DND-41 (cell line): ENCODE measurements around the gene PLEKHG5.

Experiments
- ATAC-seq: fragments of 200-7000 bp; cut with Tn5 transposase; 3 replicates; pipeline ENCODE4 v1.9.1; 2021; ENCODE audit warnings: low read depth; ENCODE audit not compliant: insufficient read depth
- DNase-seq: peaks from one replicate; pipeline ENCODE4 v3.0.0-alpha.2; 2020
- H2AFZ ChIP-seq: 2 replicates; pipeline ENCODE4 v1.6.0; 2012; ENCODE audit warnings: low read depth, low read length
- H3K27ac ChIP-seq: 2 replicates; pipeline ENCODE4 v1.5.1; 2012; ENCODE audit warnings: low read length, inconsistent platforms
- H3K27me3 ChIP-seq: fragments of 200-600 bp; sonication (generic); 2 replicates; pipeline ENCODE4 v1.6.0; 2012; ENCODE audit warnings: low read length, mild to moderate bottlenecking, inconsistent platforms; ENCODE audit not compliant: insufficient read depth, poor library complexity
- H3K36me3 ChIP-seq: 2 replicates; pipeline ENCODE4 v1.5.1; 2012; ENCODE audit warnings: low read length, inconsistent platforms; ENCODE audit not compliant: insufficient read depth
- H3K4me1 ChIP-seq: 2 replicates; pipeline ENCODE4 v1.5.1; 2012; ENCODE audit warnings: mild to moderate bottlenecking, low read length; ENCODE audit not compliant: insufficient read depth
- H3K4me2 ChIP-seq: 2 replicates; pipeline ENCODE4 v1.6.0; 2012; ENCODE audit warnings: mild to moderate bottlenecking, moderate library complexity, low read length, inconsistent platforms; ENCODE audit not compliant: insufficient read depth
- H3K4me3 ChIP-seq, 2 experiments: fragments of 200-600 bp in 1 of 2; shearing (Covaris generic) in 1 of 2; 2 replicates each; pipeline ENCODE4 v1.5.1; 2012 to 2016; ENCODE audit warnings: inconsistent platforms in 2 of 2, low read length in 2 of 2, mild to moderate bottlenecking in 2 of 2, low read depth in 1 of 2, moderate library complexity in 1 of 2
- H3K79me2 ChIP-seq: 2 replicates; pipeline ENCODE4 v1.6.0; 2012; ENCODE audit warnings: low read length, inconsistent platforms; ENCODE audit not compliant: insufficient read depth
- H3K9ac ChIP-seq: 2 replicates; pipeline ENCODE4 v1.6.0; 2012; ENCODE audit warnings: low read depth, mild to moderate bottlenecking, inconsistent platforms, low read length, moderate library complexity
- H3K9me3 ChIP-seq: 2 replicates; pipeline ENCODE4 v1.5.1; 2012; ENCODE audit warnings: low read length, moderate library complexity, mild to moderate bottlenecking, inconsistent platforms; ENCODE audit not compliant: insufficient read depth, severe bottlenecking
- H4K20me1 ChIP-seq: 2 replicates; pipeline ENCODE4 v1.6.0; 2012; ENCODE audit warnings: low read length; ENCODE audit not compliant: insufficient read depth
- EZH2 ChIP-seq: IDR thresholded peaks from 3 replicates; pipeline ENCODE4 v1.6.1; 2012; ENCODE audit warnings: borderline replicate concordance, low read depth, mild to moderate bottlenecking, moderate library complexity, low read length, inconsistent platforms; ENCODE audit not compliant: severe bottlenecking
- TF ChIP-seq, protein P1 (sequence below): IDR thresholded peaks from 2 replicates; pipeline ENCODE4 v1.5.1; 2012; ENCODE audit warnings: borderline replicate concordance, low read length, moderate library complexity, mild to moderate bottlenecking; ENCODE audit not compliant: poor library complexity, severe bottlenecking; ENCODE audit errors: extremely low read depth

The PLEKHG5 gene

DNA sequence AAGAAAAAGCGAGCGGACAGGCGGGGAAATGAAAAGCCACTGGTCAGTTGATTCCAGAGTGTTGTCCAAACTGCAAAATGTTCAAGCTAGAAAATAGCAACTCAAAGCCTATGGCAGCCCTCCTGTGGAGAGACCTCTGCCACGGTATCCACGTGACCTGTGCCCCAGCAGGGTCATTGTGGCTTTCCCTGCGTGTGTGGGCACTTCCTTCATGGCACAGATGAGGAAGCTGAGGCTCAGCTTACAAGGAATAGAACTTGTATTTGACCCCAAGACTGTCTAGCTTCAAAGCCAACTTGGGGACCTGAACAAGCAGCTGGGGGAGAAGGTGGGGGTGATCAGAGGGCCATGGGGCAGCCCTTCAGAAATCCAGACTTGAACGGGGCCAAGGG lies 15.6 kb upstream of the PLEKHG5 start:
- Histone ChIP-seq H4K20me1 (peaks cover 12% of the 10 kb centered on the region; the same call in 1 of the 2 replicates), H3K4me3 (no peak overlapping the region), H3K79me2 (no peaks in the 10 kb centered on the region), H2AFZ (no peak overlapping the region), H3K27ac (no peak overlapping the region), H3K27me3 (no peaks in the 10 kb centered on the region), H3K9ac (no peak overlapping the region), H3K4me2 (no peak overlapping the region), H3K4me1 (no peaks in the 10 kb centered on the region), H3K9me3 (no peaks in the 10 kb centered on the region), H3K36me3 (no peaks in the 10 kb centered on the region)
- TF ChIP-seq EZH2: no peak
- TF ChIP-seq, protein P1, sequence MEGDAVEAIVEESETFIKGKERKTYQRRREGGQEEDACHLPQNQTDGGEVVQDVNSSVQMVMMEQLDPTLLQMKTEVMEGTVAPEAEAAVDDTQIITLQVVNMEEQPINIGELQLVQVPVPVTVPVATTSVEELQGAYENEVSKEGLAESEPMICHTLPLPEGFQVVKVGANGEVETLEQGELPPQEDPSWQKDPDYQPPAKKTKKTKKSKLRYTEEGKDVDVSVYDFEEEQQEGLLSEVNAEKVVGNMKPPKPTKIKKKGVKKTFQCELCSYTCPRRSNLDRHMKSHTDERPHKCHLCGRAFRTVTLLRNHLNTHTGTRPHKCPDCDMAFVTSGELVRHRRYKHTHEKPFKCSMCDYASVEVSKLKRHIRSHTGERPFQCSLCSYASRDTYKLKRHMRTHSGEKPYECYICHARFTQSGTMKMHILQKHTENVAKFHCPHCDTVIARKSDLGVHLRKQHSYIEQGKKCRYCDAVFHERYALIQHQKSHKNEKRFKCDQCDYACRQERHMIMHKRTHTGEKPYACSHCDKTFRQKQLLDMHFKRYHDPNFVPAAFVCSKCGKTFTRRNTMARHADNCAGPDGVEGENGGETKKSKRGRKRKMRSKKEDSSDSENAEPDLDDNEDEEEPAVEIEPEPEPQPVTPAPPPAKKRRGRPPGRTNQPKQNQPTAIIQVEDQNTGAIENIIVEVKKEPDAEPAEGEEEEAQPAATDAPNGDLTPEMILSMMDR: no peak
- DNase-seq (no peak), ATAC-seq (no peak)

DNA sequence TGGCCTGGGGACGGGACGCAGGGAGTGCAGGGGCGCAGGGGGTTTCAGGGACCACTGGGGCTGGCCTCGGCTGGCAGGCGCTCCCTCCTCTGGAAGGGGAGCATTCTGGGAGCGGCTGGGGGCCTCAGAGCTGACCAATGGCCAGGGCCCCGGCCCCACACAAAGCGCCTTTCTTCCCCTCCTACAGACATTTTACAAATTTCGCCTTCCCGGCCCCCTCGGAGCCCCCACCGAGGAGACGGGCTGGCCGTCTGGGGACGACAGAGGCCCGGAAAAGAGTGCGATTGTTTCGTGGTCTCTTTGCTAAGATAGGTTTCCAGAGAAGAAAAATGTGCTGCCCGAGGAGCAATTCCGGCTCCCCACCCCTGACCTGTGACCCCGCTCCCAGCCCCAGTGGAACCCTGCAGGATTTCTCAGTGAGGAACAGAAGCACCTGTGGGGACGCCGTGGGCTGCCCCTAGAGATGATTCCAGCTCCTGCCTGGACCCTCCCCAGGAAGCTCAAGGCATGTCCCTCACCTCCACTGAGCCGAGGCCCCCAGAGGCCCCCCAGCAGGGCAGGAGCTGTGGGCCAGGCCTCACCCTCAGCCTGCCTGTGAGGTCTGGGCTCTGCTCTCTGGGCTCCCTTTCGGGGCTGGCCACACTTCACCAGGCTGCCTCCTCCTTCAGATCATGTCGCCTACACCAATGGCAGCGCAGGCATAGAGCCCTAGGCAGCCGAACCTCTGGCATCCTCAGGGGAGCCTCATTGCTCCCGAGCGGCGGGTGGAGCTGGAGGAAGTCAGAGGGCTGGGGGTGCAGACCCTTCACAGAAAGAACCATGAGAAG lies 15.0 kb upstream of the PLEKHG5 start:
- TF ChIP-seq, protein P1: no peak
- no peak for TF ChIP-seq EZH2
- H3K79me2 ChIP-seq: no peaks in the 10 kb centered on the region
- H3K4me2 ChIP-seq: no peak overlapping the region
- no peak overlapping the region for H3K4me3 ChIP-seq
- no peak overlapping the region for H3K27ac ChIP-seq
- DNase-seq (no peak), ATAC-seq (no peak)
- H4K20me1 ChIP-seq: peaks cover 12% of the 10 kb centered on the region; the same call in 1 of the 2 replicates
- H3K9me3 ChIP-seq: no peaks in the 10 kb centered on the region
- H2AFZ ChIP-seq: no peak overlapping the region
- no peaks in the 10 kb centered on the region for H3K36me3 ChIP-seq
- H3K27me3 ChIP-seq: no peaks in the 10 kb centered on the region
- H3K4me1 ChIP-seq: no peaks in the 10 kb centered on the region
- no peak overlapping the region for H3K9ac ChIP-seq

DNA sequence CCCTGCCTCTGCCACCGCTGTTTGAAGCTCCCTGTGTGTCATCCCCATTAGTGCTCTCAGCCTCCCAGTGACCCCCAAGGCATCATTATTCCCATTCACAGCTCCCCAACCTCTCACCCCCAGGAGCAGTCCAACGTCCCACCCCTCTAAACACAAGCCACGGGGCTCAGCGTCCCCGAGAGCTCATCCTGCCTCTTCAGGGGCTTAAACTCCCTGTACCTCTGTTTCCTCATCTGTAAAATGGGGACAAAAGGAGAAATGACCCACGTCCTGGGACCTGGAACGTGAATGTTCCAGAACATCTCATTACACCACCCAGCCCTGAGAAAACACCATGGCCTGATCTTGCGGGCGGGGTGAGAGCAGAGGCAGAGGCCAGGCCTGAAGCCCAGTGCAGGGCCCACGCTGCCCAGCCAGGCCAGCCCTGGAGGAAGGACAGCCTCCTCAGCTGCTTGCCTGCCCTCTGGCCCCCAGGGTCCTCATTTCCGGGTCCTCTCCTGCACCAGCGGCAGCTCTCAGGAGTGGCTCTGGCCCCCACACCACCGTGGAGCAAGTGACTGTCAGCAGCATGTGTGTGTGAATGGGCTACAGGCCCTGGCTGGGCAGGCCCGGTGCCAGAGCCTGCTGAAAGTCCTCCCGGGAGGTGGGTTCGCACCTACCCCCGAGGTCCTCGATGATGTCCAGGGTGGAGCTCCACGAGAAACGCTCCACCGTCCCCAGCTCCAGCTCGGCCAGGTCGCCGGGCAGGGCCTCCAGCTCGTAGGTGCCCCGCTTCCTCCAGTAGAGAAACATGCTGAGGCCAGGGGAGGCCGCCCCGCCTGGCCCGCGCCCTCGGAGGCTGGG lies 14.1 kb upstream of the PLEKHG5 start:
- no peaks in the 10 kb centered on the region for H3K27me3 ChIP-seq
- H3K9ac ChIP-seq: no peak overlapping the region
- H3K36me3 ChIP-seq: no peaks in the 10 kb centered on the region
- DNase-seq (no peak), ATAC-seq (no peak)
- H4K20me1 ChIP-seq: peaks cover 12% of the 10 kb centered on the region; the same call in 1 of the 2 replicates
- no peak overlapping the region for H2AFZ ChIP-seq
- TF ChIP-seq EZH2: no peak
- TF ChIP-seq, protein P1: no peak
- no peaks in the 10 kb centered on the region for H3K4me1 ChIP-seq
- H3K4me2 ChIP-seq: no peak overlapping the region
- H3K27ac ChIP-seq: no peak overlapping the region
- H3K9me3 ChIP-seq: no peaks in the 10 kb centered on the region
- no peak overlapping the region for H3K4me3 ChIP-seq
- H3K79me2 ChIP-seq: no peaks in the 10 kb centered on the region
